A549 treated with CORT108297 at 1 μM for 4 hours (cell line): ENCODE measurements around the gene PLA2G4B. TPM values are rescaled to one million over a fixed set of nuclear protein-coding genes. Genes with fewer than 3 reads are reported as not detected.

ENCODE experiments used
- total RNA-seq: library from RNA; stranded (reverse); fragments of 200-300 nt; extraction: Qiagen RNA extraction; gene quantifications from 5 replicates; pipeline ENCODE4 v1.2.3, GENCODE V29; 2022

PLA2G4B gene
- total RNA-seq, result 2.1 to 3.5 TPM (median 2.4 TPM) in 5 replicates

GRCh38 chr15:41838400-41838897 is at the start of gene PLA2G4B:
Gene PLA2G4B (plus strand): TSS chr15:41838847. CDS start chr15:41838914, 67 bp downstream.

GRCh38 chr15:41827880-41828806 is 10.5 kb upstream of the PLA2G4B start, which contains the start of gene JMJD7:
Gene JMJD7 (plus strand): TSS chr15:41828092. CDS start chr15:41828125, 33 bp downstream.

GRCh38 chr15:41893422-41894250 is 55.0 kb downstream of the PLA2G4B start, which contains the start of gene SPTBN5:
Gene SPTBN5 (minus strand): TSS chr15:41894053. CDS start chr15:41893497, 556 bp downstream.

Other genes with a start within 250 kb of the PLA2G4B start
- 5.3 to 8.8 TPM (median 7.0 TPM) in 5 replicates for gene MGA, start 178.4 kb upstream of the PLA2G4B start, total RNA-seq
- gene MAPKBP1, start 64.4 kb upstream of the PLA2G4B start, total RNA-seq, result 3.2 to 5.3 TPM (median 5.2 TPM) in 5 replicates
- 2.7 to 4.2 TPM (median 3.7 TPM) in 5 replicates for gene JMJD7, start 10.8 kb upstream of the PLA2G4B start, total RNA-seq
- 0.17 to 0.27 TPM (median 0.24 TPM) in 5 replicates for gene SPTBN5, start 55.2 kb downstream of the PLA2G4B start, total RNA-seq
- 10.0 to 12.4 TPM (median 11.4 TPM) in 5 replicates for gene EHD4, start 133.7 kb downstream of the PLA2G4B start, total RNA-seq
- 0.02 TPM in 1 of 5 replicates, not detected in the others for gene PLA2G4E, start 182.2 kb downstream of the PLA2G4B start, total RNA-seq